A549 treated with CpdA at 1 μM for 4 hours (cell line): Measurements from ENCODE around the gene MPPED1. TPM values are rescaled to one million over a fixed set of nuclear protein-coding genes. Genes with fewer than 3 reads are reported as not detected.

Source experiments
- total RNA-seq: library from RNA; stranded (reverse); fragments of 200-300 nt; extraction: Qiagen RNA extraction; gene quantifications from 5 replicates; pipeline ENCODE4 v1.2.3, GENCODE V29; 2022; ENCODE audit warnings: low read depth

Gene MPPED1
- 0.02 to 0.06 TPM in 2 of 5 replicates, not detected in the others for total RNA-seq

GRCh38 chr22:43411869-43412807, at the start of gene MPPED1:
TSS of gene MPPED1 (plus strand) at chr22:43412014. CDS start at chr22:43424986, 12,972 bp downstream.

Other genes starting within 250 kb of the MPPED1 start
- gene TTLL12, start 224.9 kb upstream of the MPPED1 start, total RNA-seq, result 17.8 to 23.4 TPM (median 22.0 TPM) in 5 replicates
- 0.03 to 0.15 TPM (median 0.14 TPM) in 5 replicates for gene SCUBE1, start 68.6 kb upstream of the MPPED1 start, total RNA-seq